PFSK-1 (cell line): ENCODE results near the gene ST6GALNAC3.

ENCODE experiments used
- FOXP2 ChIP-seq: optimal IDR thresholded peaks from 2 replicates; pipeline ENCODE3; 2011; ENCODE audit warnings: borderline replicate concordance, control low read depth, inconsistent platforms; ENCODE audit not compliant: insufficient read depth; ENCODE audit errors: extremely low read length, extremely low read depth
- POLR2AphosphoS5 ChIP-seq: IDR thresholded peaks from 2 replicates; pipeline ENCODE4 v1.6.1; 2012; ENCODE audit warnings: low read depth, mild to moderate bottlenecking, control low read depth, low read length, moderate library complexity
- REST ChIP-seq, 2 experiments: IDR thresholded peaks; 2 replicates each; pipeline versions ENCODE4 v1.6.1 to v1.8.0; 2011 to 2012; ENCODE audit warnings: low read depth in 2 of 2, low read length in 2 of 2, control low read depth in 1 of 2, inconsistent platforms in 1 of 2, mild to moderate bottlenecking in 1 of 2, moderate library complexity in 1 of 2; ENCODE audit not compliant: insufficient read depth in 1 of 2
- SIN3A ChIP-seq: IDR thresholded peaks from 2 replicates; pipeline ENCODE4 v1.6.1; 2012; ENCODE audit warnings: mild to moderate bottlenecking, low read length, moderate library complexity, borderline replicate concordance; ENCODE audit not compliant: insufficient read depth
- TAF1 ChIP-seq: IDR thresholded peaks from 2 replicates; pipeline ENCODE4 v1.6.1; 2012; ENCODE audit warnings: low read length, control low read depth, borderline replicate concordance; ENCODE audit not compliant: insufficient read depth

ST6GALNAC3 gene

GRCh38 chr1:76661531-76661930 is 587.0 kb downstream of the ST6GALNAC3 start:
- TF ChIP-seq FOXP2, result no peak

GRCh38 chr1:76666499-76666898 is 592.0 kb downstream of the ST6GALNAC3 start:
- no peak for TF ChIP-seq TAF1
- TF ChIP-seq SIN3A, result no peak
- TF ChIP-seq REST (IDR thresholded peaks at IDR 0.05; ENCODE audit: insufficient read depth in 1 of 2, low read depth in 2 of 2, low read length in 2 of 2), result no peak
- TF ChIP-seq FOXP2, result no peak
- no peak for TF ChIP-seq POLR2AphosphoS5

GRCh38 chr1:76668046-76668445 is 593.5 kb downstream of the ST6GALNAC3 start:
- TF ChIP-seq FOXP2, result no peak
- TF ChIP-seq TAF1, result no peak
- TF ChIP-seq REST (IDR thresholded peaks at IDR 0.05; ENCODE audit: insufficient read depth in 1 of 2, low read depth in 2 of 2, low read length in 2 of 2), result no peak
- TF ChIP-seq SIN3A, result no peak
- TF ChIP-seq POLR2AphosphoS5, result no peak

GRCh38 chr1:76669131-76669530 is 594.6 kb downstream of the ST6GALNAC3 start:
- no peak for TF ChIP-seq REST (IDR thresholded peaks at IDR 0.05; ENCODE audit: insufficient read depth in 1 of 2, low read depth in 2 of 2, low read length in 2 of 2)
- TF ChIP-seq FOXP2, result no peak
- TF ChIP-seq POLR2AphosphoS5, result no peak
- TF ChIP-seq TAF1, result no peak
- no peak for TF ChIP-seq SIN3A

- TF ChIP-seq TAF1 (no peak), REST (IDR thresholded peaks at IDR 0.05; ENCODE audit: insufficient read depth in 1 of 2, low read depth in 2 of 2, low read length in 2 of 2) (no peak), SIN3A (no peak), FOXP2 (no peak), POLR2AphosphoS5 (no peak)
Observed at GRCh38 chr1:76669624-76670315, 595.2 kb downstream of the ST6GALNAC3 start.
